Panc1 (cell line): ENCODE results near the gene KIF20A. TPM values are rescaled to one million over a fixed set of nuclear protein-coding genes. Genes with fewer than 3 reads are reported as not detected.
A peak's percentile ranks its signal among the peaks of the same experiment; 100 is the strongest.

Source experiments
- ATAC-seq: fragments of 200-7000 bp; cut with Tn5 transposase; 2 replicates; pipeline ENCODE4 v1.9.1; 2020; ENCODE audit warnings: mild to moderate bottlenecking, moderate library complexity
- BruUV-seq: library from RNA; stranded (reverse); fragments of 400-500 nt; replicated peaks from 2 replicates; lab custom pipeline; 2021; lab: Mats Ljungman, UMichigan
- CTCF ChIA-PET: fragments of 300-600 bp; sonication (Branson Sonifier 250); formaldehyde crosslinking; loops from one replicate; lab custom pipeline; 2022; ENCODE audit warnings: antibody characterized with exemption; lab: Charles Lee
- POLR2A ChIA-PET: fragments of 300-600 bp; sonication (Branson Sonifier 250); formaldehyde crosslinking; loops from one replicate; lab custom pipeline; 2022; ENCODE audit warnings: antibody characterized with exemption; lab: Charles Lee
- DNase-seq: peaks from one replicate; pipeline ENCODE4 v3.0.0-alpha.2; 2010; ENCODE audit warnings: low read depth, low spot score
- H3K27ac ChIP-seq: 2 replicates; pipeline ENCODE4 v1.5.1; 2011; ENCODE audit warnings: mild to moderate bottlenecking, low read length, inconsistent platforms
- H3K27me3 ChIP-seq: fragments of 200-500 bp; sonication (Bioruptor generic); 2 replicates; pipeline ENCODE4 v1.6.0; 2014; ENCODE audit warnings: low read length, inconsistent platforms; ENCODE audit not compliant: control insufficient read depth, insufficient read depth
- H3K36me3 ChIP-seq: fragments of 200-500 bp; sonication (Bioruptor generic); 2 replicates; pipeline ENCODE4 v1.5.1; 2014; ENCODE audit warnings: inconsistent platforms, mild to moderate bottlenecking, low read length, moderate library complexity; ENCODE audit not compliant: control insufficient read depth, insufficient read depth
- H3K4me1 ChIP-seq: 2 replicates; pipeline ENCODE4 v1.5.1; 2011; ENCODE audit warnings: inconsistent platforms, mild to moderate bottlenecking, low read length, moderate library complexity; ENCODE audit not compliant: control insufficient read depth, insufficient read depth
- H3K4me3 ChIP-seq, 2 experiments: 2 replicates each; pipeline ENCODE4 v1.5.1; 2011 to 2012; ENCODE audit warnings: low read depth in 2 of 2, low read length in 2 of 2, mild to moderate bottlenecking in 2 of 2, inconsistent platforms in 1 of 2, moderate library complexity in 1 of 2
- H3K9me3 ChIP-seq: fragments of 200-500 bp; sonication (Bioruptor generic); 2 replicates; pipeline ENCODE4 v1.5.1; 2014; ENCODE audit warnings: low read depth, mild to moderate bottlenecking, inconsistent platforms, low read length, moderate library complexity; ENCODE audit not compliant: control insufficient read depth, insufficient read depth
- POLR2AphosphoS5 ChIP-seq: IDR thresholded peaks from 2 replicates; pipeline ENCODE4 v1.6.1; 2012; ENCODE audit warnings: mild to moderate bottlenecking, low read depth, low read length, moderate library complexity
- SIN3A ChIP-seq: IDR thresholded peaks from 2 replicates; pipeline ENCODE4 v1.6.1; 2012; ENCODE audit warnings: low read depth, mild to moderate bottlenecking, low read length, moderate library complexity, borderline replicate concordance; ENCODE audit not compliant: insufficient read depth
- TCF7L2 ChIP-seq: IDR thresholded peaks from 2 replicates; pipeline ENCODE4 v1.6.1; 2011; ENCODE audit warnings: mild to moderate bottlenecking, low read depth, low read length, inconsistent platforms
- in situ Hi-C: cut with HindIII; loops from 2 replicates; pipeline ENCODE4 v1.10.0; 2016; ENCODE audit warnings: low sequenced_read_pairs, low pct_unique_long_range_greater_than_20kb
- intact Hi-C: fragments of 100-400 bp; cut with micrococcal nuclease; formaldehyde crosslinking; loops from one replicate; pipeline ENCODE4 v1.10.0; 2022; ENCODE audit not compliant: unreplicated experiment
- total RNA-seq: library from RNA; stranded (reverse); gene quantifications from one replicate; pipeline ENCODE4 v1.2.1, GENCODE V29; 2021; ENCODE audit not compliant: unreplicated experiment
- TF ChIP-seq, protein P1 (sequence below), 2 experiments: IDR thresholded peaks; 2 replicates each; pipeline ENCODE4 v1.6.1; 2011 to 2012; ENCODE audit warnings: low read depth in 2 of 2, control low read depth in 1 of 2, low read length in 1 of 2, mild to moderate bottlenecking in 1 of 2, moderate library complexity in 1 of 2; ENCODE audit not compliant: insufficient read depth in 1 of 2
- TF ChIP-seq, protein P2 (sequence below): fragments of 450-650 bp; IDR thresholded peaks from 2 replicates; pipeline ENCODE4 v1.5.1; 2017; ENCODE audit warnings: mild to moderate bottlenecking

KIF20A gene
- total RNA-seq, 1 experiment from 2014 or later: 55.4 TPM

DNA sequence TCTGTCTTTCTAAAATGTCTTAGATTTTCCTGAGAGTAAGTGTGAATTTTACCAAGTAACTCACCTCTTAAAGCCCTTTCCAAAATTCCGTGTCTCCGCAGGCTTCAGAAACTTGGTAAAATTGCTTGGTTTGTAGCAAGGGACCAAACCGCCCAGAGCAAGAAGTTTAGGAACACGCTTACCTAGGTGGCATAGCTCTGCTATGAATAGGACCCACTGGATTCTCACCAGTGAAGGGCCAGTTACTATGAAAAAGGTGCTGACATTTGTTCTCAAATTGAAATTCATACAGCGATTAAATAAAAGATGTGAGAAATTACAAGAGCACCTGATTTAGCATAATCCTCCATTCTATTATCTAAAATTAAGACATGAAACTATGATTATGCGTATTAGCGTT, 46.4 kb upstream of the KIF20A start:
- Histone ChIP-seq H3K27ac (no peak overlapping the region), H3K4me3 (peak overlapping the region; percentile 44 to 64), H3K36me3 (no peaks in the 10 kb centered on the region), H3K4me1 (peaks cover 4% of the 10 kb centered on the region; the same call in 1 of the 2 replicates), H3K27me3 (no peaks in the 10 kb centered on the region), H3K9me3 (no peaks in the 10 kb centered on the region)
- TF ChIP-seq SIN3A (no peak), TCF7L2 (no peak), POLR2AphosphoS5 (no peak)
- TF ChIP-seq, protein P1, sequence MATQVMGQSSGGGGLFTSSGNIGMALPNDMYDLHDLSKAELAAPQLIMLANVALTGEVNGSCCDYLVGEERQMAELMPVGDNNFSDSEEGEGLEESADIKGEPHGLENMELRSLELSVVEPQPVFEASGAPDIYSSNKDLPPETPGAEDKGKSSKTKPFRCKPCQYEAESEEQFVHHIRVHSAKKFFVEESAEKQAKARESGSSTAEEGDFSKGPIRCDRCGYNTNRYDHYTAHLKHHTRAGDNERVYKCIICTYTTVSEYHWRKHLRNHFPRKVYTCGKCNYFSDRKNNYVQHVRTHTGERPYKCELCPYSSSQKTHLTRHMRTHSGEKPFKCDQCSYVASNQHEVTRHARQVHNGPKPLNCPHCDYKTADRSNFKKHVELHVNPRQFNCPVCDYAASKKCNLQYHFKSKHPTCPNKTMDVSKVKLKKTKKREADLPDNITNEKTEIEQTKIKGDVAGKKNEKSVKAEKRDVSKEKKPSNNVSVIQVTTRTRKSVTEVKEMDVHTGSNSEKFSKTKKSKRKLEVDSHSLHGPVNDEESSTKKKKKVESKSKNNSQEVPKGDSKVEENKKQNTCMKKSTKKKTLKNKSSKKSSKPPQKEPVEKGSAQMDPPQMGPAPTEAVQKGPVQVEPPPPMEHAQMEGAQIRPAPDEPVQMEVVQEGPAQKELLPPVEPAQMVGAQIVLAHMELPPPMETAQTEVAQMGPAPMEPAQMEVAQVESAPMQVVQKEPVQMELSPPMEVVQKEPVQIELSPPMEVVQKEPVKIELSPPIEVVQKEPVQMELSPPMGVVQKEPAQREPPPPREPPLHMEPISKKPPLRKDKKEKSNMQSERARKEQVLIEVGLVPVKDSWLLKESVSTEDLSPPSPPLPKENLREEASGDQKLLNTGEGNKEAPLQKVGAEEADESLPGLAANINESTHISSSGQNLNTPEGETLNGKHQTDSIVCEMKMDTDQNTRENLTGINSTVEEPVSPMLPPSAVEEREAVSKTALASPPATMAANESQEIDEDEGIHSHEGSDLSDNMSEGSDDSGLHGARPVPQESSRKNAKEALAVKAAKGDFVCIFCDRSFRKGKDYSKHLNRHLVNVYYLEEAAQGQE (IDR thresholded peaks at IDR 0.05; ENCODE audit: insufficient read depth in 1 of 2, low read depth in 2 of 2, low read length in 1 of 2): no peak
- TF ChIP-seq, protein P2, sequence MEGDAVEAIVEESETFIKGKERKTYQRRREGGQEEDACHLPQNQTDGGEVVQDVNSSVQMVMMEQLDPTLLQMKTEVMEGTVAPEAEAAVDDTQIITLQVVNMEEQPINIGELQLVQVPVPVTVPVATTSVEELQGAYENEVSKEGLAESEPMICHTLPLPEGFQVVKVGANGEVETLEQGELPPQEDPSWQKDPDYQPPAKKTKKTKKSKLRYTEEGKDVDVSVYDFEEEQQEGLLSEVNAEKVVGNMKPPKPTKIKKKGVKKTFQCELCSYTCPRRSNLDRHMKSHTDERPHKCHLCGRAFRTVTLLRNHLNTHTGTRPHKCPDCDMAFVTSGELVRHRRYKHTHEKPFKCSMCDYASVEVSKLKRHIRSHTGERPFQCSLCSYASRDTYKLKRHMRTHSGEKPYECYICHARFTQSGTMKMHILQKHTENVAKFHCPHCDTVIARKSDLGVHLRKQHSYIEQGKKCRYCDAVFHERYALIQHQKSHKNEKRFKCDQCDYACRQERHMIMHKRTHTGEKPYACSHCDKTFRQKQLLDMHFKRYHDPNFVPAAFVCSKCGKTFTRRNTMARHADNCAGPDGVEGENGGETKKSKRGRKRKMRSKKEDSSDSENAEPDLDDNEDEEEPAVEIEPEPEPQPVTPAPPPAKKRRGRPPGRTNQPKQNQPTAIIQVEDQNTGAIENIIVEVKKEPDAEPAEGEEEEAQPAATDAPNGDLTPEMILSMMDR: no peak
- BruUV-seq: no TSS peak
- ATAC-seq (no peak), DNase-seq (no peak)
- intact Hi-C loops: no loop called here
- POLR2A ChIA-PET: no interaction called here
- CTCF ChIA-PET: interaction anchor here (0.6 to 2.4 kb wide), 15 partner anchors 11 to 506 kb away, joined by 3 to 19 read pairs (median 4); partner anchors contain the start of gene FAM13B
- in situ Hi-C loops: no loop called here

DNA sequence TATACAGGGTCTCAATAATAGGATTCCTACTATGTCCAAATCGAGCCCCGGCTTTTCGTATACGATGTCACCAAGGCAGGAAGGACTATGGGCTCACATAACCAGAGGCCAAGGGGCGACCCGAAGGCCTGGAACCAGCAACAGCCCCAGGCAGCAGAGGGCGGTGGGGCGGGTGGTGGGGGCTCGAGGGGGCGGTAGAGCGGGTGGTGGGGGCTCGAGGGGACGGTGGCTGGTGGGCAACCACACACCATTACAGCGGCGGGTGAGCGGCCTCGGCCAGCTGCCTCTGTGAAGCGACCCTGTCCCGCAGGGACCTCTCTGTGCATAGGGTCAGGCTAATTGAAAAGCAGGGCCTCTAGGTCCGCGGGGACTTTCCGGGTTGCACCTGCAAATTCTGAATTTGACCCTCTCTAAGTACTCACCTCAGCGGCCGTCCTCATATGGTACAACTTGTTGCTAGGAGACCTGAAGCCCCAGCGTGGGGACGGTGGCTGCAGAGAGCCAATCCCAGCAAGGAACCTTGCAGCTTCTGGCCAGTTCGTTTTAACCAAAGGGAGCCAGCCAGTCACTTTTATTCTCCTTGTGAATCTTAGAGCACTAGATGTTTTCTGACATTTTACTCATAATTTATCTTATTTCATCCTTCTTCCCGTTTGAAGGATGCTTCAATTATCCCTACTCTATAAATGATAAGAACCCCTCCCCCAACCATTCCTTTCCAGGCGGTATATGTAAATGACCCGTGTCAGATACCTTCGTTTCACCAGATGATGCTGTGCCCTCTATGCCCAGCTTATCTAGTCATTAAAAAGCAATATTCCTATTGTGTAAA, 39.7 kb upstream of the KIF20A start, which contains the start of gene NME5:
Gene NME5 (minus strand): TSS at position 480 of the 832 bp plus-strand sequence. CDS start 648 bp downstream, outside the sequence.
- H3K4me3 ChIP-seq: peak within 1 kb of the TSS; percentile 65 to 77
- peak; percentile 79; the same call in 1 of the 2 replicates for TF ChIP-seq SIN3A
- TF ChIP-seq, protein P1 (IDR thresholded peaks at IDR 0.05; ENCODE audit: insufficient read depth in 1 of 2, low read depth in 2 of 2, low read length in 1 of 2): no peak
- in situ Hi-C loops (no loop called here), intact Hi-C loops (no loop called here)
- H3K27ac ChIP-seq: no peak within 1 kb of the TSS
- ChIA-PET POLR2A (no interaction called here), CTCF (no interaction called here)
- no peaks in the 10 kb centered on the region for H3K27me3 ChIP-seq
- no TSS peak for BruUV-seq
- ATAC-seq: peak; percentile 96
- peaks cover 4% of the 10 kb centered on the region; the same call in 1 of the 2 replicates for H3K4me1 ChIP-seq
- no peaks in the 10 kb centered on the region for H3K36me3 ChIP-seq
- no peak for DNase-seq
- no peaks in the 10 kb centered on the region for H3K9me3 ChIP-seq
